Measurements from ENCODE around the gene GP9.
"Not testable (repeated sequence)": the region's sequence is repeated elsewhere in the genome, so short reads cannot be mapped to it uniquely, and the experiment has no call there.

GP9 gene

GRCh38 chr3:129081503-129081902 is 20.9 kb downstream of the GP9 start:
- no peak for DNase-seq

DNA sequence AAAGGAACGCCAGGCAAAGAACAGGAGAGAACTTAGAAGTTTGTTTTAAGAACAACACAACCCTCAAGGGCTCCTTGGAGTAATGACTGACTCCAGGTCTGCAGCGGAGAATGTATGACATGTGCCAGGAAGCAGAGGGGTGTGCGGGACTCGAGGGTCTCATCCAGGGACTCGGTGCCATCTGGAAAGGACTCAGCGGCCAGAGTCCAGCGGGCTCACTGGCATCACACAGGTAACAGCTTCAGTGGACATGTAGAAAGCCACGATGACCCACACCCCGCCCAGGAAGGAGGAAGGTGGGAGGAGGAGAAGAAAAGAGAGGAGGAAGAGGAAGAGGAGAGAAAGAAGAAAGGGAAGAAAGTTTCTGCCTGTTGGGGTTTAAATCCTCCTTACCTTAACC is 21.4 kb downstream of the GP9 start:
- DNase-seq = no peak

- no peak for DNase-seq
Measured at GRCh38 chr3:129084501-129084900, 23.9 kb downstream of the GP9 start.

DNA sequence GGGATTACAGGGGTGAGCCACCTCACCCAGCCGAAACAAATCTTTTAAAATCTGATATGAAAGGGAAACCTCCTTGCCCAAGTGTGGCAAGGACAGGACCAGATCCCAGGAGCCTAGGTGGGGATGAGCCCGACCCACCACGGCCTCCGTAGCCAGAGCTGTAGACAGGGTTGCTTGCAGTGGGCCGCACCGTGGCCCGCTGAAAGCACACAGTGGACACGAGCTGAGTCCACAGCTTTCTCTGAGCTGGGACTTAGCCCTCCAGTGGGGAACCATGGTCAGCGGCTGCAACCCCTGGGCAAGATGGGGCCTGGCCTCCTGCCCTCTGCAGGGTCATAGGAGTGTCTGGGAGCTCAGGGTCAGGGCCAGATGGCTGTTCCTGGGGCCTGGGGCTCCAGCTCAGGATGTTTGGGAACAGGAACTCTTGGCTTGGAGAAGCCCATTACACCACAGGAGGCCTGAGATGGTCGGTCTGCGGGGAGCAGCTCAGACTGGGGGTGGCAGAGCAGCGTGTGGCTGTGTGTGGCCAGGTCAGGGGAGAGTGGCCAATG is 24.7 kb downstream of the GP9 start:
- no peak for DNase-seq

GRCh38 chr3:129085818-129086217 is 25.2 kb downstream of the GP9 start:
- DNase-seq = no peak

GRCh38 chr3:129087138-129087702 is 26.6 kb downstream of the GP9 start:
- DNase-seq = no peak

- peak; percentile 12 for DNase-seq
Measured at GRCh38 chr3:129087904-129088303, 27.3 kb downstream of the GP9 start.

DNA sequence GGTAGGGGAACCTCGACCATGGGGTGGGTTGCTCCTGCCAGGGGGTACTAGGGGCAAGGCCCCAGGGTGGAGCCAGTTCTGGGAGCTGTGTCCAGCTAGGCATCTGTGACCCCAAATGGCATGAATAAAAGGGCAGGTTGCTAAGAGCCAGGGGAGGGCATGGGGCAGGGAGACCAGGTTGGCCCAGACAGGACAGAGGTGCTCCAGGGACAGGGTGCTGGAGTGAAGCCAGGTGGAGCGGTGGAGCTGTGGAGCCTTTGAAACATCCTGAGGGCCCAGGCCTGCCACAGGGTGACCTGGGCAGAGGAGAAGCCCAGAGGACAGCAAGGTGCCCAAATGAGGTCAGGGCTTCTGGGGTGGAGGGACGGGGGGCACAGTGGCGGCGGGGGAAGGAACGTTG is 27.7 kb downstream of the GP9 start:
- DNase-seq = not testable (repeated sequence)

DNA sequence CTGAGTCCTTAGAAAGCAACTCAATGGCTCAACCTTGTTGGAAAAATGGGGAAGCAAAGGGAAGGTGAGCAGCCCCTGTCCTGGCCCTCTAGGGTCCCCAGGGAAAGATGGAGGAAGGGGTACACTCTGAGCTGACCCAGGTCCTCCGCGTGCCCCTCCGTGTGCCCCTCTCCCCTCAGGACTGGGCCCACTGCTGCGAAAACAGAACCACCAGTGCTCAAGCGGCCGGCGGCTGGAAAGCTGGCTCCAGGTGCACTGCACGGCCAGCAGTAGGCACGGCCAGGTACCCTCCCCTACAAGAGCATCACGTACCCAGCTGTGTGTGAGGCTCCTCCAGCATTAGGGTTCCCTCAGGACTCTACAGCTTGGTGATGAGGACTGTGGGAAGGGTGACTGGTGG is 34.7 kb downstream of the GP9 start:
- DNase-seq = no peak

DNA sequence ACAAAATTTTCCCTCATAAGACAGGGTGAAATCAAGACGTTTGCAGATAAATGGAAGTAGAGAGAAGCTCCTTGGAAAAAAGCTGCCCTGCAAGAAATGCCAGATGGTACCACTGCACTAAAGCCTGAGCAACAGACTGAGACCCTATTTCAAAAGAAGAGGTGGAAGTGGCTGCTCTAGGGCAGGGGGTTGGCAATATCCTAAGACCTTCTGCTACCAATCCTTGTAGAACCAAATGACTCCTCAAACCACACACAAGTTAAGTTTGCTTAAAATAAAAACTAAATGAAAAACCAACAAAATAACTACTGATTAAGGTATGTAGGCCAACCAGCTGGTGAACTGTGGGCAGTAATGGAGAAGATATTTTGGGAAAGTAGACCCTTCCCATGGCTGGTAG is 39.7 kb downstream of the GP9 start:
- no peak for DNase-seq

- DNase-seq = no peak
Measured at GRCh38 chr3:129101370-129102138, 41.0 kb downstream of the GP9 start.

- DNase-seq = no peak
Measured at GRCh38 chr3:129103296-129103695, 42.7 kb downstream of the GP9 start.

DNA sequence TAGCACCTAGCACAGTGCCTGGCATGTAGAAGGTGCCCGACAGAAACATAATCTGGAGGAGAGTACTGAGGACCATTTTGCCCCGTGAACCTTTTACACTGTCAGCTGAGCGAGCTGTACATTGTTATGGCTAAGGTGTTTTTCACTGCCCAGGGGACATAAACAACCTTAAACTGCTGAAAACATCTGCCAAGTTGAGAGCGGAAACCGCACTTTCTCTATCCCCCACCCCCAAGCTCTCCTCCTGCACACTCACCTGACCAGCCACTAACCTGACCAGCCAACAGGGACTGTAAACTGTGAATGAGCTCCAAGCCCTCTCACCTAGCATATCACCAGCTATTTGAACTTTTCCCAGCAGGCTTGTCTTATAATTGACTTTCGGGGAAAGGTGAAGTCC is 43.5 kb downstream of the GP9 start:
- no peak for DNase-seq

GRCh38 chr3:129104498-129105079 is 44.0 kb downstream of the GP9 start:
- no peak for DNase-seq

- no peak for DNase-seq
Measured at GRCh38 chr3:129105862-129106261, 45.3 kb downstream of the GP9 start.

DNA sequence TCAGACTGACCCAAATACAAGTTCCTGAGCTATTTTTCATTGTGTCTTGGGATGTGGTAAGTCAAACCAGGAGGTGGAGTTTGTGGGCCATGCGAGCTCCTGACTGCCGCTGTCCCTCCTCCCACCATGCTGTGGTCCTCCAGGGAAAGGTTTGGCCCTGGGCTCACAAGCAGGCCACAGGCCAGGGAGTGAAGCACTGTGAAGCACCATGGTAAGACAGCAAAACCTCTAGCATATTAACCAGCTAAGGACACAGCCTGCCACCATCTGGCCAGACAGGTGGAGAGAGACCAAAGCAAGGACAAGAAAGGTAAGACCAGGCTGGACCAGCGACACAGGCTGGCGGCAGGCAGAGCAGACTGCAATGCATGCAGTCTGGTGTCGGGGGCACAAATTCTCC is 45.7 kb downstream of the GP9 start:
- DNase-seq = no peak

- DNase-seq = no peak
Measured at GRCh38 chr3:129106866-129107565, 46.4 kb downstream of the GP9 start.

DNA sequence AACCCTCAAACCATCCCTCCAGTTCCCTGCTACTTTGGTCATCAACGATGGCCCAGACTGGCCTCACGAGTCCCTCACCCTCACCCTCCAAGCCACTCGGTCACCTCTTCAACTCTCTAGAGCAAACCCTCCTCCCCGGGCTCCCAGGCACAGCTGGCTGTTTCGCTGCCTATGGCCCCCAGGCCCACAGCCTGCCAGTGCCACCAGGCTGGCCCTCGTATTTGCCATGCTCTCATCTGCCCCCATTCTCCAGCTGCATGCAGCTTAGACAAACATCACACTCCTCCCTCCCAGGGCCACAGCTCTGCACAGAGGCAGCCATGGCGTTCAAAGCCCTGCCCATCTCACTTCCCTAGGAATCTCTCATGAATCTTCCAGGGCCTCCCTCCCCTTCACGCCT is 47.2 kb downstream of the GP9 start:
- no peak for DNase-seq

GRCh38 chr3:129111076-129111780 is 50.6 kb downstream of the GP9 start:
- not testable (repeated sequence) for DNase-seq
